NT2/D1 (cell line): ENCODE results near the gene METRNL.

Experiments used
- SUZ12 ChIP-seq: IDR thresholded peaks from 2 replicates; pipeline ENCODE4 v1.6.1; 2011; ENCODE audit not compliant: insufficient read length, insufficient read depth; ENCODE audit errors: extremely low read depth
- ZNF274 ChIP-seq: IDR thresholded peaks from 2 replicates; pipeline ENCODE4 v1.6.1; 2011; ENCODE audit warnings: mild to moderate bottlenecking, low read depth, low read length

GRCh38 chr17:83047182-83047478 is 32.3 kb upstream of the METRNL start:
- TF ChIP-seq ZNF274 (no peak), SUZ12 (no peak)
